Stimulated activated CD4-positive, alpha-beta T cell treated with anti-CD3 and anti-CD28 coated beads, Interleukin-4, amount 100 ng/mL, for 4 hours (primary cell): ENCODE measurements around the gene TMOD1.
"Not testable (repeated sequence)": the region's sequence is repeated elsewhere in the genome, so short reads cannot be mapped to it uniquely, and the experiment has no call there.

Experiments used
- DNase-seq, 2 experiments: peaks; one replicate each; pipeline ENCODE4 v3.0.0-alpha.2; 2020

The TMOD1 gene

GRCh38 chr9:97501177-97501971 lies at the start of gene TMOD1:
TSS of gene TMOD1 (plus strand) at chr9:97501666. CDS start at chr9:97524189, 22,523 bp downstream.
- peak; percentile 13 to 54 for DNase-seq

GRCh38 chr9:97453573-97453972 lies 47.9 kb upstream of the TMOD1 start:
- DNase-seq: not testable (repeated sequence)

DNA sequence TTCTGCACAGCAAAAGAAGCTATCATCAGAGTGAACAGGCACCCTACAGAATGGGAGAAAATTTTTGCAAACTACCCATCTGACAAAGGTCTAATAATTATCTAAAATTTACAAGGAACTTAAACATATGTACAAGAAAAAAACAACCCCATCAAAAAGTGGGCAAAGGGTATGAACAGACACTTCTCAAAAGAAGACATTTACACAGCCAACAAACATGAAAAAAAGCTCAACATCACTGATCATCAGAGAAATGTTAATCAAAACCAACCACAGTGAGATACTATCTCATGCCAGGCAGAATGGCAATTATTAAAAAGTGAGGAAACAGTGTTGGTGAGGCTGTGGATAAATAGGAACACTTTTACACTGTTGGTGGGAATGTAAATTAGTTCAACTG lies 44.6 kb upstream of the TMOD1 start:
- not testable (repeated sequence) for DNase-seq

DNA sequence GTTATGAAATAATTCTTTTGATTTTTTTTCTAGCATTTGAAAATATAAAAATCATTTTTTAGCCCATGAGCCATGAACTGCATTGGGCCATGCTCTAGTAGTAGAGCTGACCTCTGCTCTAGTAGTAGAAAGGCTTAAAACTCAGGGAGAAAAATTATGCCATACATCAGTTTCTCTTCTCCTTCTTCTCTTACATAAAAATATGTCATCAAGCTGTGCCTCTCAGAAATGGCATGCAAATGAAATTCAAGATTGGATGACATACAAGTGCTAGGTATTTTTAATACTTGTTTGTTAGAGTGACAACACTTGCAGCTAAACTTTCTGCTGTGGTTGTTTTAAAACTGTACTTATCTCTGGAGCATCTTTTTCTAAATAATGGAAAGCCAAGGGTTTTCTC lies 42.1 kb upstream of the TMOD1 start:
- no peak for DNase-seq

- DNase-seq: no peak
Observed at GRCh38 chr9:97462159-97462558, 39.3 kb upstream of the TMOD1 start.

DNA sequence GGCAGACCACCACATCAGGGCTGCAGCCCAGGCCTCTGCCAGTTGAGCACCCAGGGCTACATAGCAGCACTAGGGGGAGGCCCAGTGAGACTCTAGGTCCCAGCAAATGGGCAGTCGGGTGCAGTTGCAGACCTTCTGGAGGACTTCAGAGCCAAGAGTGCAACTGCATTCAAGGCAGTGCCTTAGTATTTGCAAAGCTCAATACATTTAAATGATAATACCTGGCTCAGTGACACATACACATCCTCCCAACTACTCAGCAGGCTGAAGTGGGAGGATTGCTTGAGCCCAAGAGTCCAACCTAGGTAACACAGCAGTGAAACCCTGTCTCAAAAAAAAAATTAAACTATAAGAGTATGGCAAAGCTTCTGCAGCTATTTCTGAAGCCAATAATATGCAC lies 38.6 kb upstream of the TMOD1 start:
- no peak for DNase-seq

DNA sequence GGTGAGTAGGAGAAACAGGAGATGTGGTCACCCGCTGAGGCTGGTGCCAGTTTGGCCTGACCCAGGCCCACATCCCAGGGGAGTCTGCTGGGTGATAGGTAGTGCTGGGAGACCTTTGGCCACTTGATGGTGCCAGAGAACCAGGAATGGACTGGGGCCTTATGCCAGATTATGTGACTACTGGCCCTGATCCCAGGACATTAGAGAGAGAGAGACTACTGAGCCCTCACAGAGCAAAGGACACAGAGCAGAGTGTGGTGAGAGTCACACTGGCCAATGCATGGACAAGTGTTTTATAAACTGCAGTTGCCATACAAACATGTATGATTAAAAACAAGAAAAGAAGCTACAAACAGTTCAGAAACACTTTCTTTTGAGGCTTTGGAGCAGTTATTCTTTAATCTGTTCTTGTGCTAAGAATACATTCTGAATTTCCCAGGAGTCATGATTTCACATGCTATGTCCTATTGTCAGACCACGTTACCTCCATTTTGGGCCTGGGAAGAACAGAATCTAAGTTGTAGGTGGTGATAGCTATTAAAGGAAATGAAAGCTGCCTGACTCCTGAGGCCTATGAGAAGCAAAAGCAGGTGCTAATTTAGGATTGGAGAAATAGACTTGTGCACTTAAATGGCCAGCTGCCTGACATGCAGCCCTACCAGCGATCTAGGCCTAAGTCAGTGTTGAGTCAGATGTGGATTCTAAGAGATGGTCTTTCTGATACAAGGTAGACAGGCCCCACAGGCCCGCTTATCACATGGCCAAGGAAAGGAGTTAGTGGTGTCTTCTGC lies 32.6 kb upstream of the TMOD1 start:
- DNase-seq: peak; percentile 1 to 13

DNA sequence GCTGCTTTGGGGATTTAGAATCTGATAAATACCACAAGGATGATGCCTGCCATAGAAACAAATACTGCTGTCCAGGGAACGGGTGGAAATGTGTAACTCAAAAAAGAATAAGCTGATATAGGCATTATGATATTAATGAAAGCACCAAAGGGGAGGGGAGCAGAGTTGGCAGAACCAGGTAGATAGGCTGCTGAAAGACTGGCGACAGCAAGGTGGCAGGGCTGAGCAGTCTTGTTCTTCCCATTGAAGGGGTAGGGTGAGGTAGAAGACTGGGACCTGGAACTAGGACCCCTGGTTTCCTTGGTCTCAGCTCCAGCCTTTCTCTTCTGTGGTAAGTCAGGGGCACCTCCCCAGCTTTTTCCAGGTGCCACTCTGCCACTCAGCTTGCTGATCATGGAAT lies 31.4 kb upstream of the TMOD1 start:
- DNase-seq: no peak

DNA sequence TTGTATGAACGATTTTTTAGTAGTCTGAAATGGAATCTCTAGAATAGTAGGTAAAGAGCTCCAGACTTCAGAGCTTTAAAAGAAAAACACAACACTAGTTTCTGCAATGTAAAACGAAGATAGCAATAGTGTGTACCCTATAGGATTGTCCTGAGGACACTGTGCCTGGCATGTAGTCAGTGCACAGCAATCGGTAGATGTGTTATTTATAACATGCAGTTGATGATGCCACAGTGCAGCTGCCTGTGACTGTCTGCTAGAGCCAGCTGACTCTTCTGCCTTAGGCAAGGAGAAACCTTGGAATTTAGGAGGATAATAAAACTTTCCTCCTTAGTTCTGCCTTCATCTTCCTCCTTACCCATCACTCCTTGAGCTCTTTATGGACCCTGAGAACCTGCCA lies 27.7 kb upstream of the TMOD1 start:
- DNase-seq: no peak

- DNase-seq: no peak
Observed at GRCh38 chr9:97474372-97474925, 27.0 kb upstream of the TMOD1 start.

- no peak for DNase-seq
Observed at GRCh38 chr9:97475059-97475458, 26.4 kb upstream of the TMOD1 start.

DNA sequence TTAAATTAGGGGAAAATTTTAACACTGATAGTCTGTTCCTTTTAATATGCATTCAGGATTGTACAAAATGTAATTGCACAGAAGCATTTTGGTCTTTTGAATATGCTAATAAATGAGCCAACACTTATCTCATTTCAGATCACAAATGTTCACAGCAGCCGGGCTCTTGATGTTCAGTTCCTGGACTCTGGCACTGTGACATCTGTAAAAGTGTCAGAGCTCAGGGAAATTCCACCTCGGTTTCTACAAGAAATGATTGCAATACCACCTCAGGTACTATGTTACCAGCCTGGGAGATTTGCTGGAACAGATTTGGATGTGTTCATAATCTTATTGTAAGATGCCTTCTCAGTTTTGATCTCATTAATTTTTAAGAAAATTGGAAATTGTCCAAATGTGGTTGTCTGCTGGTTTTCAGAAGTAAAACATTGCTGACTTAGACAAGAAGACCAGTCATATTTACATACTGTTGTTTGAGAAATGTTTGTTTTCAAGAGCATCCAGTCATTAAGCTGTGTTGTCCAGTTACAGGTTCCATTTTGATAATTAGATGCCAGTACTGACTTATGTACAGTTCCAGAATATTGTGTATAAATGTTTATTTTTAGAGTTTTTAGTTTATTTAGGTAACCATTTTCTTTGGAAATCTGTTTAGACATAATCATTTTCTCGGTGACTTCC lies 23.0 kb upstream of the TMOD1 start:
- no peak for DNase-seq

GRCh38 chr9:97479496-97480159 lies 21.8 kb upstream of the TMOD1 start:
- no peak for DNase-seq

- no peak for DNase-seq
Observed at GRCh38 chr9:97480174-97480573, 21.3 kb upstream of the TMOD1 start.

GRCh38 chr9:97480749-97481148 lies 20.7 kb upstream of the TMOD1 start:
- DNase-seq: no peak

GRCh38 chr9:97484134-97484533 lies 17.3 kb upstream of the TMOD1 start:
- no peak for DNase-seq

DNA sequence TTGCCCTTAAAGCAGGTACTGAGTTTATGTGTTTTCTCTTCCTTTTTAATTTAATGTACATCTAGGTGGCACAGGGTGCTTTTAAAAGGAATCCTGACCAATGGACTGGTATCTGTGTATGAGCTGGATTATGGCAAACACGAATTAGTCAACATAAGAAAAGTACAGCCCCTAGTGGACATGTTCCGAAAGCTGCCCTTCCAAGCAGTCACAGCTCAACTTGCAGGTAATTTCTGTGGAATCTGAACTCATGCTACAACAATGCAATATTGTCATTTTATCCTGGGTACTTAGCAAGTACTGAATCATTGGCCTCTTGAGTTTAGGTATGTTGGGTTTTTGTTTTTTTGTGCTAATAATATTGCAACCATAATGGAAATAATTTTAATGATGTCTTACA lies 14.4 kb upstream of the TMOD1 start:
- no peak for DNase-seq

GRCh38 chr9:97487861-97488260 lies 13.6 kb upstream of the TMOD1 start:
- DNase-seq: no peak

DNA sequence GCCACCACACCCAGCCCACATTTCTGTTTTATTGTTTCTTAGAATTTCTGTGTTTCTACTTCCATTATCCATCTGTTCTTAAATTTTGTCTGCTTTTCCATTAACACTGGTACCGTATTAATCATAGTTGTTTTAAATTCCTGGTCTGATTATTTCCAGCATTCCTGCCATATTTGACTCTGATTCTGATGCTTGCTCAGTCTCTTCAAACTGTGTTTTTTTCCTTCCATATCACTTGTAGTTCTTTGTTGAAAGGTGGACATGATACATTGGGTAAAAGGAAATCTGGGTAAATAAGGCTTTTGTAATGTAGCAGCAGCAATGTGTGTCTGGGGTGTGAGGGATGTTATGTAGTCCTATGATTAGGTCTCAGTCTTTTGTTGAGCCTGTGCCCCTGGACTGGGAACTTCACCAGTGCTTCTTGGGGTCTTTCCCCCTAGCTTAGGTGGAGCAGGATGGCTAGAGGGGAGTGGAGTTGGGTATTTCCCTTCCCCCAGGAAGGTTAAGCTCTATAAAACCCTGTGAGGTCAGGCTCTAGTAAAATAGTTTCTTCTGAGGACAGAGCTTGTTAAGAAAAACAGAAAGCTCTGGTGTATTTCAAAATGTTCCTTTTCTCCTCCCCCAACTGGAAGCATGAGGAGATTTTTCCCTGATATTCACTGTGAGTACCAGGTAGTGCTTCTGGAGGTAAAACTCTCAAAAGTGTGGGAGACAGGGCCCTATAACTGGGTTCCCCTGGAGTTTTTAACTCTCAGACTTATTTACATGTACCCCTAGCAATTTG lies 10.1 kb upstream of the TMOD1 start:
- no peak for DNase-seq

GRCh38 chr9:97497558-97498375 lies 3.7 kb upstream of the TMOD1 start:
- DNase-seq: not testable (repeated sequence)

GRCh38 chr9:97498846-97499245 lies 2.6 kb upstream of the TMOD1 start:
- not testable (repeated sequence) for DNase-seq
